ENCODE results near the gene CYP2A13. TPM values are rescaled to one million over a fixed set of nuclear protein-coding genes. Genes with fewer than 3 reads are reported as not detected.
"Not testable (repeated sequence)": the region's sequence is repeated elsewhere in the genome, so short reads cannot be mapped to it uniquely, and the experiment has no call there.

Gene CYP2A13
- total RNA-seq, 3 donors from 2014 or later: not detected

DNA sequence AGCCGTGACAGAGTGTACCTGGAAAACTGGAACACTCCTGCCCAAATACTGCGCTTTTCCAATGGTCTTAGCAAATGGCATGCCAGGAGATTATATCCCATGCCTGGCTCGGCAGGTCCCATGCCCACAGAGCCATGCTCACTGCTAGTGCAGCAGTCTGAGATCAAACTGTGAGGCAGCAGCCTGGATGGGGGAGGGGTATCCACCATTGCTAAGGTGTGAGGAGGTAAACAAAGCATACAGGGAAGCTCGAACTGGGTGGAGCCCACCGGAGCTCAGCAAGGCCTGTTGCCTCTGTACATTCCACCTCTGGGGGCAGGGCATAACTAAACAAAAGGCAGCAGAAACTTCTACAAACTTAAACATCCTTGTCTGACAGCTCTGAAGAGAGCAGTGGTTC is 10.5 kb downstream of the CYP2A13 start:
- Mint-ChIP-seq H3K4me1 (ENCODE audit: low read depth) (no peaks in the 10 kb centered on the region), H3K9me3 (peaks cover 12% of the 10 kb centered on the region), H3K36me3 (ENCODE audit: insufficient read depth) (no peaks in the 10 kb centered on the region), H3K27me3 (ENCODE audit: low read depth) (peaks cover 21% of the 10 kb centered on the region), H3K4me3 (no peak overlapping the region)
- DNase-seq: no peak
- no peak for ATAC-seq

DNA sequence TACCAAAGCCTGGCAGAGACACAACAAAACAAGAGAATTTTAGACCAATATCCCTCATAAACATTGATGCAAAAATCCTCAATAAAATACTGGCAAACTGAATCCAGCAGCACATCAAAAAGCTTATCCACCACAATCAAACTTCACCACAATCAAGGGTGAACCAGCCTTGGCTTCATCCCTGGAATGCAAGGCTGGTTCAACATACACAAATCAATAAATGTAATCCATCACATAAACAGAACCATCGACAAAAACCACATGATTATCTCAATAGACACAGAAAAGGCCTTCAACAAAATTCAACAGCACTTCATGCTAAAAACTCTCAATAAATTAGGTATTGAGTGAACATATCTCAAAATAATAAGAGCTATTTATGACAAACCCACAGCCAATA is 14.0 kb downstream of the CYP2A13 start:
- H3K9me3 Mint-ChIP-seq: peaks cover 12% of the 10 kb centered on the region
- H3K27me3 Mint-ChIP-seq (ENCODE audit: low read depth); DNase-seq; H3K4me1 Mint-ChIP-seq (ENCODE audit: low read depth); ATAC-seq; H3K36me3 Mint-ChIP-seq (ENCODE audit: insufficient read depth); H3K4me3 Mint-ChIP-seq: not testable (repeated sequence)

DNA sequence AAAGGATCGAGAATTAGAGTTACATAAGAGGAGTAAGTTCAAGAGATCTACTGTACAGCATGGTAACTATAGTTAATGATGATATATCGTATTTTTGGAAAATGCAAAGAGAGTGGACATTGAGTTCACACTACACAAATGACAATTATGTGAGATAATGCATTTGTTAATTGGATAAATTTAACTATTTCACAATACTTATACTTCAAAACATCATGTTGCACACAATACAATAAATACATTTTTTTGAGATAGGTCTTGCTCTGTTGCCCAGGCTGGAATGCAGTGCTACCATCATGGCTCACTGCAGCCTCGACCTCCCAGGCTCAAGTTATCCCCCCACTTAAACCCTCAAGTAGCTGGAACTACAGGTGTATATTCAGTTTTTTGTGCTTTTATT is 17.9 kb downstream of the CYP2A13 start:
- Mint-ChIP-seq H3K4me1 (ENCODE audit: low read depth) (no peaks in the 10 kb centered on the region), H3K27me3 (ENCODE audit: low read depth) (peaks cover under 1% of the 10 kb centered on the region), H3K4me3 (no peak overlapping the region), H3K36me3 (ENCODE audit: insufficient read depth) (no peaks in the 10 kb centered on the region), H3K9me3 (peaks cover 12% of the 10 kb centered on the region)
- no peak for DNase-seq
- no peak for ATAC-seq

DNA sequence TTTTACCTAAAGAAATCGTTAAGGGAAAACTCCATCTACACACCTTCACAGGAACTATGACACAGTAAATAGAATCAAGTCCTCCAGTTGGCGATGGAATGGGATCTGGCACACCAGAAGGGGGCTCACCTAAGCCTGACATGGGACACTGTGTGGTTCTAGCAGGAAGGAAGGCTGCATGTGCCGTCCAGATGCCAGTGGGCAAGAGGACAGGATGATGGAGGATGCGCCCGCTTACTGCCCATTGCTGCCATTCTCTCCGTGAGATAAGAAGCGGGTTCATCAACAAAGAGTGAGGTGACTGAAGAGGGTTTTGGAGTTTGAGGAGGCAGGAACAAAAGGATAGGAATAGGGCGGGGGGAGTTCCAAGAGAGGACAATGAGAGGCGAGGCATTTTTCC is 23.0 kb downstream of the CYP2A13 start:
- DNase-seq (no peak), ATAC-seq (no peak)
- peaks cover 5% of the 10 kb centered on the region for H3K9me3 Mint-ChIP-seq
- peaks cover 2% of the 10 kb centered on the region for H3K27me3 Mint-ChIP-seq (ENCODE audit: low read depth)
- H3K4me1 Mint-ChIP-seq (ENCODE audit: low read depth): no peaks in the 10 kb centered on the region
- H3K4me3 Mint-ChIP-seq: no peak overlapping the region
- no peaks in the 10 kb centered on the region for H3K36me3 Mint-ChIP-seq (ENCODE audit: insufficient read depth)

- ATAC-seq (no peak), DNase-seq (no peak)
- no peaks in the 10 kb centered on the region for H3K36me3 Mint-ChIP-seq (ENCODE audit: insufficient read depth)
- H3K27me3 Mint-ChIP-seq (ENCODE audit: low read depth): peaks cover 2% of the 10 kb centered on the region
- no peak overlapping the region for H3K4me3 Mint-ChIP-seq
- H3K9me3 Mint-ChIP-seq: peaks cover 5% of the 10 kb centered on the region
- no peaks in the 10 kb centered on the region for H3K4me1 Mint-ChIP-seq (ENCODE audit: low read depth)
Observed at GRCh38 chr19:41111750-41112295, 23.6 kb downstream of the CYP2A13 start.

GRCh38 chr19:41112728-41113290 is 24.6 kb downstream of the CYP2A13 start:
- H3K4me1 Mint-ChIP-seq (ENCODE audit: low read depth): no peaks in the 10 kb centered on the region
- peaks cover 3% of the 10 kb centered on the region for H3K27me3 Mint-ChIP-seq (ENCODE audit: low read depth)
- peaks cover 5% of the 10 kb centered on the region for H3K9me3 Mint-ChIP-seq

DNA sequence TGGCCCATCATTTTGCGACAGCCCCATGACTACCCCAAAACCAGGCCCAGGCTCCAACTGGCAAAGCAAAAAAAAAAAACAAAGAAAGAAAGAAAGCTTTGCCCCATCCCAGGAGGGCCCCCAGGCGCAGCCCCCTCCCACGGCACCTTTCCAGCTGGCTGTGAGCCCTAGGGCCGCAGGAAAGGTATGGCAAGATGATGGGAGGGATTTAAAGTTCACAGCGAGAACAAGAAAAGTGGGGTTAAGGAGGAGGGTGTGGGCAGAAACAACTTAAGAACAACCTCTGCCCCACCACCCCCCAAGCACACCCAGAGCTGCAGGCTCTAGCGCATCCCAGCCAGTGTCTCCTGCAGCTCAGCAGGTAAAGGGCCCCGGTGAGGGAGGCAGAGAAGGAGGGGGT is 25.9 kb downstream of the CYP2A13 start, which contains the start of gene CYP2F1:
Gene CYP2F1, plus strand, starts transcription at position 301 of the 400 bp plus-strand sequence. CDS start 1,757 bp downstream, outside the sequence.
- Mint-ChIP-seq H3K36me3 (ENCODE audit: insufficient read depth) (no peaks in the 10 kb centered on the region), H3K4me1 (ENCODE audit: low read depth) (no peaks in the 10 kb centered on the region), H3K4me3 (no peak within 1 kb of the TSS), H3K27me3 (ENCODE audit: low read depth) (peaks cover 3% of the 10 kb centered on the region), H3K9me3 (peaks cover 5% of the 10 kb centered on the region)
- DNase-seq: no peak
- no peak for ATAC-seq

More at GRCh38 chr19:41112728-41113290, 24.6 kb downstream of the CYP2A13 start:
- Mint-ChIP-seq H3K36me3 (ENCODE audit: insufficient read depth) (no peaks in the 10 kb centered on the region), H3K4me3 (no peak overlapping the region)
- ATAC-seq (no peak), DNase-seq (no peak)

DNA sequence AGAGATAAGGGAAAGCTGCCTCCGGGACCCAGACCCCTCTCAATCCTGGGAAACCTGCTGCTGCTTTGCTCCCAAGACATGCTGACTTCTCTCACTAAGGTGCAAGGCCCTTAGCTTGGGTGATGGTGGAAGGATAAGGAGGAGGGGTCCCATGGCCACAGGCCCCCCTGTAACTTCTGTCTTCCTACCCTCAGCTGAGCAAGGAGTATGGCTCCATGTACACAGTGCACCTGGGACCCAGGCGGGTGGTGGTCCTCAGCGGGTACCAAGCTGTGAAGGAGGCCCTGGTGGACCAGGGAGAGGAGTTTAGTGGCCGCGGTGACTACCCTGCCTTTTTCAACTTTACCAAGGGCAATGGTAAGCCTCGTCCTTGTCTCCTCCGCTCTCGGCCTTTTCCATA is 28.0 kb downstream of the CYP2A13 start:
- Mint-ChIP-seq H3K36me3 (ENCODE audit: insufficient read depth) (no peaks in the 10 kb centered on the region), H3K9me3 (peaks cover 5% of the 10 kb centered on the region), H3K4me3 (no peak overlapping the region), H3K4me1 (ENCODE audit: low read depth) (peaks cover 15% of the 10 kb centered on the region), H3K27me3 (ENCODE audit: low read depth) (peaks cover 2% of the 10 kb centered on the region)
- DNase-seq (no peak), ATAC-seq (no peak)

- H3K4me3 Mint-ChIP-seq: peak overlapping the region; percentile 55
Observed at GRCh38 chr19:41120929-41121911, 33.0 kb downstream of the CYP2A13 start.

GRCh38 chr19:41122846-41123245 is 34.6 kb downstream of the CYP2A13 start:
- not testable (repeated sequence) for H3K27me3 Mint-ChIP-seq (ENCODE audit: low read depth)

More at GRCh38 chr19:41120929-41121911, 33.0 kb downstream of the CYP2A13 start:
- H3K27me3 Mint-ChIP-seq (ENCODE audit: low read depth); H3K9me3 Mint-ChIP-seq; H3K36me3 Mint-ChIP-seq (ENCODE audit: insufficient read depth); DNase-seq: not testable (repeated sequence)
- H3K4me1 Mint-ChIP-seq (ENCODE audit: low read depth): peaks cover 22% of the 10 kb centered on the region
- ATAC-seq: peak; percentile 66 to 78

GRCh38 chr19:41123716-41124294 is 35.6 kb downstream of the CYP2A13 start:
- no peaks in the 10 kb centered on the region for H3K9me3 Mint-ChIP-seq
- no peak for DNase-seq
- ATAC-seq: no peak
- H3K27me3 Mint-ChIP-seq (ENCODE audit: low read depth): no peaks in the 10 kb centered on the region
- H3K36me3 Mint-ChIP-seq (ENCODE audit: insufficient read depth): no peaks in the 10 kb centered on the region
- no peak overlapping the region for H3K4me3 Mint-ChIP-seq
- peaks cover 43% of the 10 kb centered on the region for H3K4me1 Mint-ChIP-seq (ENCODE audit: low read depth)

More at GRCh38 chr19:41122846-41123245, 34.6 kb downstream of the CYP2A13 start:
- H3K9me3 Mint-ChIP-seq; H3K4me3 Mint-ChIP-seq; DNase-seq; H3K36me3 Mint-ChIP-seq (ENCODE audit: insufficient read depth); ATAC-seq: not testable (repeated sequence)
- peaks cover 33% of the 10 kb centered on the region for H3K4me1 Mint-ChIP-seq (ENCODE audit: low read depth)

- H3K36me3 Mint-ChIP-seq (ENCODE audit: insufficient read depth): not testable (repeated sequence)
Observed at GRCh38 chr19:41126765-41127203, 38.5 kb downstream of the CYP2A13 start.

DNA sequence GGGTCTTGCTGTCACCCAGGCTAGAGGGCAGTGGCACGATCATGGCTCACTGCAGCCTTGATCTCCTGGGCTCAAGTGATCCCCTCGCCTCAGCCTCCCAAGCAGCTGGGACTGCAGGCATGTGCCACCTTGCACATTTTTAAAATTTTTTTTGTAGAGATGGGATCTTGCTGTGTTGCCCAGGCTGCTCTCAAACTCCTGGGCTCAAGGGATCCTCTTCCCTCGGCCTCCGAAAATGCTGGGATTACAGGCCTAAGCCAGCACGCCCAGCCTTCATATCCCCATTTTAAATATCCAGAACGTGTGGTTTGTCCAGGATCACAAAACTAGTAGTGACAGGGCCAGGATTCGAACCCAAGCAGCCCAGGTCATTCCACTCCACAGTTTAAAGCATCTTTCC is 39.1 kb downstream of the CYP2A13 start:
- peaks cover 26% of the 10 kb centered on the region for H3K4me1 Mint-ChIP-seq (ENCODE audit: low read depth)
- not testable (repeated sequence) for DNase-seq; H3K36me3 Mint-ChIP-seq (ENCODE audit: insufficient read depth); ATAC-seq; H3K27me3 Mint-ChIP-seq (ENCODE audit: low read depth); H3K9me3 Mint-ChIP-seq
- peak overlapping the region; percentile 73 for H3K4me3 Mint-ChIP-seq

More at GRCh38 chr19:41126765-41127203, 38.5 kb downstream of the CYP2A13 start:
- not testable (repeated sequence) for H3K4me3 Mint-ChIP-seq; H3K9me3 Mint-ChIP-seq; H3K27me3 Mint-ChIP-seq (ENCODE audit: low read depth); ATAC-seq
- DNase-seq: peak; percentile 34
- H3K4me1 Mint-ChIP-seq (ENCODE audit: low read depth): peaks cover 28% of the 10 kb centered on the region

DNA sequence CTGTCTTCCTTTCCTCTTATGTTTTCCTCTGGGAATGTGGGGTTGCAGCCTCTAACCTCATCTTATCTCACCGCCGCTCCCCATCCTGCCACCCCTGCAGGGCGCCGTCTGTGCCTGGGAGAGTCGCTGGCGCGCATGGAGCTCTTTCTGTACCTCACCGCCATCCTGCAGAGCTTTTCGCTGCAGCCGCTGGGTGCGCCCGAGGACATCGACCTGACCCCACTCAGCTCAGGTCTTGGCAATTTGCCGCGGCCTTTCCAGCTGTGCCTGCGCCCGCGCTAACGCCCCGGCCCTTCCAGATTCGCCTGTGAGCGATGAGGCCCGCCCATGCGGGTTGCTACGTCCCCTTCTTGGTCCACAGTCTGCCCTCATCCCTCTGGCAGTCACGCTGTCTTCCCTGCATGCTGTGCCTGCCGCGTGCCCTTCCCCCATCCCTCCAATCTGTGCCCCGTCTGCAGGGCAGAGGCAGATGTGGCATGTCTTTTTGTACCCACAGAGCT is 39.6 kb downstream of the CYP2A13 start:
- peak; percentile 69 for DNase-seq
- H3K4me1 Mint-ChIP-seq (ENCODE audit: low read depth): peaks cover 23% of the 10 kb centered on the region
- H3K4me3 Mint-ChIP-seq: peak overlapping the region; percentile 73

More for the DNA sequence above, 39.6 kb downstream of the CYP2A13 start:
- peak; percentile 97 to 98 for ATAC-seq
- H3K36me3 Mint-ChIP-seq (ENCODE audit: insufficient read depth); H3K27me3 Mint-ChIP-seq (ENCODE audit: low read depth); H3K9me3 Mint-ChIP-seq: not testable (repeated sequence)

Data from activated T-cell treated with anti-CD3 and anti-CD28 coated beads, Interleukin-2, amount 50 U/mL, for 4 hours (primary cell).